Spinal cord (tissue), 10 donors: Measurements from ENCODE around the gene OR10A6. TPM values are rescaled to one million over a fixed set of nuclear protein-coding genes. Genes with fewer than 3 reads are reported as not detected.

Experiments used
- DNase-seq, 6 donors: peaks; one replicate each; pipeline versions ENCODE4 v3.0.0 to v3.0.0-alpha.2; 2013 to 2015; ENCODE audit warnings: low spot score in 6 of 6, low read depth in 4 of 6
- H3K27ac ChIP-seq: one replicate; pipeline ENCODE4 v1.5.1; 2013; ENCODE audit warnings: low read depth, low read length, control low read depth
- H3K27me3 ChIP-seq: one replicate; pipeline ENCODE4 v1.6.1; 2013; ENCODE audit warnings: low read length; ENCODE audit not compliant: control insufficient read depth, insufficient read depth
- H3K36me3 ChIP-seq: one replicate; pipeline ENCODE4 v1.6.1; 2013; ENCODE audit warnings: low read length; ENCODE audit not compliant: control insufficient read depth, insufficient read depth
- H3K4me1 ChIP-seq: one replicate; pipeline ENCODE4 v1.6.1; 2013; ENCODE audit warnings: low read length; ENCODE audit not compliant: control insufficient read depth, insufficient read depth
- H3K4me3 ChIP-seq: one replicate; pipeline ENCODE4 v1.5.1; 2013; ENCODE audit warnings: low read depth, low read length, control low read depth
- H3K9me3 ChIP-seq: one replicate; pipeline ENCODE4 v1.6.1; 2013; ENCODE audit warnings: low read length; ENCODE audit not compliant: control insufficient read depth, insufficient read depth
- WGBS: methylation state at CpG from one replicate; pipeline ENCODE4 v1.1.5; 2013; ENCODE audit warnings: missing lambda C conversion rate; ENCODE audit not compliant: insufficient coverage; 5-methylcytosine and 5-hydroxymethylcytosine counted together
- polyA plus RNA-seq, 2 donors: library from polyadenylated mRNA; unstranded; fragments of 120-200 nt; gene quantifications; one replicate each; pipeline ENCODE4 v1.2.1, GENCODE V29; 2013; ENCODE audit not compliant: insufficient read length in 2 of 2
- total RNA-seq, 2 donors: library from RNA; depleted of rRNA in 1 of 2; stranded (reverse); fragments of 120-200 nt in 1 of 2; fragments of >200 nt in 1 of 2; gene quantifications; one replicate each; pipeline versions ENCODE4 v1.2.3 to v1.2.4, GENCODE V29; 2013 to 2014
- donor health status: healthy.

Gene OR10A6
- total and polyA plus RNA-seq, 4 donors, result not detected

DNA sequence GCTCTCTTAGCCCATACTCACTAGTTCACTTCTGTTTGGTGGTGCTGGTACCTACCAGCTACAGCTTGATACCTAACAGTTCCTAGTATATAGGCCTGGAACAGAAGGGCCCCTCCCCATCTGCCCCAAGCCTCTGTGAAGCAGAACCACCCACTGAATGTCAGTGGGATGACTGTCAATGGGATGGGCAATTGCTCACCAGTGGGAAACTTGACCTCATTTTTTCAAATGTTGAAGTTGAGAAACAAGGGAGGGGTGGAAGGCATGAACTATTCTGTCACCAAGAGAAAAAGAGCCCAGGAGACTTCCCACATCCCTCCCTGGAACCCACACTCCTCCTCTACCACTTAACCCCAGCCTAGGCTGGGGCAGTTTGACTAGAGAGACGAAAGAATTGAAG lies 34.3 kb upstream of the OR10A6 start, which contains the start of gene NLRP10:
Gene NLRP10 (minus strand): TSS at position 62 of the 400 bp plus-strand sequence. CDS start 1,952 bp downstream, outside the sequence.
- H3K4me3 ChIP-seq, result no peak within 1 kb of the TSS
- H3K9me3 ChIP-seq, result no peaks in the 10 kb centered on the region
- H3K27me3 ChIP-seq, result peaks cover 2% of the 10 kb centered on the region
- H3K36me3 ChIP-seq, result no peaks in the 10 kb centered on the region
- no peak for DNase-seq
- no peak within 1 kb of the TSS for H3K27ac ChIP-seq
- WGBS, result no CpG with 5 or more reads among the region's 1 CpG
- no peaks in the 10 kb centered on the region for H3K4me1 ChIP-seq

DNA sequence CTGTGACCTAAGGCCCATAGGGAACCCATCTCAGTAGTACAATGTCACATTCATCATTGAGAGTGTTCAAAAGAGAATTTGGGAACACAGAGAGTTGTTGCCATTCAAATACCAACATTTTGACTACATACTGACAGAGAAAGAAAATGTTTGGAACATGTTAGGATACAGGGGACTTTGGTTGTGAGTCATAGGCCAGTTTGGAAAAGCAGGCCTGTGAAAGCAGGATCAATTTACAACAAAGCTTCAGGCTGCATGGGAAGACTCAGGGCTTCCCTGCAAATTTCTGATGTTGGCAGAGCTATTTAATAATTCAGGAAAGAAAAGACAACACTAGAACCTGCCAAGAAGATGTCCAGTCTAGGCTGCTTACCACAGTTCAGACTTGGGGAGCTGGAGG lies 33.8 kb upstream of the OR10A6 start:
- Histone ChIP-seq H3K36me3 (no peaks in the 10 kb centered on the region), H3K9me3 (no peaks in the 10 kb centered on the region), H3K4me3 (no peak overlapping the region), H3K27ac (no peak overlapping the region), H3K4me1 (no peaks in the 10 kb centered on the region), H3K27me3 (peaks cover 2% of the 10 kb centered on the region)
- no peak for DNase-seq

DNA sequence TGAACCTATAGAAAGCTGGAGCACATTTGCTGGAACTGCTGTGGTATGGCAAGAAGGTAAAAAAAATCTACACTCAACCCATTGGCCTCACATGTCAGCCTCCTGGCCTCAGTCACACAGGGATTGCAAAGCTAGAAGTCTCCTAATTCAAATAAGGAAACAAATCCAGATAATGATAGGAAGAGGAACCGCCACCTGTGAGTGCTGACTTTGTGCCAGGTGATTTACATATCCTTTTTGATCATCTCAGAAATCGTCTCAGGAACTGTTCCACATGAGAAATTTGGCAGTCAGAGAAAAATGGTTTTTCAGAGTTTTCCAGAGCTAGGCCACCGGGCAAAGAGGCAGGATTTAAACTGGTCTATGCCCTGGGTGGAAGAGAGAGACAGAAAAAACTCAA lies 33.2 kb upstream of the OR10A6 start:
- Histone ChIP-seq H3K4me3 (no peak overlapping the region), H3K9me3 (no peaks in the 10 kb centered on the region), H3K4me1 (no peaks in the 10 kb centered on the region), H3K27ac (no peak overlapping the region), H3K36me3 (no peaks in the 10 kb centered on the region), H3K27me3 (peaks cover 2% of the 10 kb centered on the region)
- peak in 1 of 6 donors; percentile 44 for DNase-seq
- 66% methylated on average over 3 of the region's 3 CpGs for WGBS

DNA sequence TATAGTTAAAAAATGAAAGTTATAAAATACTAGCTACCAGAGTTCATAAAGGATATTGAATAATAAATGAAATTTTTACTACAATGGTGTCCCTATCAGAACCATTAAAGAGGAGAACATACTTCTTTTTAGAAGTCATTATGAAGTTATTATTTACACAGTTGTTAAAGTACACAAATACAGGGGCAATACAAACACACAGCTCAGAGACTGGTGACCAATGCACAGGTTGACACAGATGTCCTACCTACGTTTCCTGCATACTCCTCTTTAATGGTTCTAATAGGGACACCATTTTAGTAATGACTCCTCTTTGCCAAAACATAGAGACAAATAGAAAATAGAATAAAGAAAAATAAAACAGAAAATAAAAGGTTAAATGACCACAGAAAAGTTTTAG lies 24.1 kb upstream of the OR10A6 start:
- no peak for DNase-seq
- H3K27me3 ChIP-seq, result no peaks in the 10 kb centered on the region
- H3K27ac ChIP-seq, result no peak overlapping the region
- no peaks in the 10 kb centered on the region for H3K36me3 ChIP-seq
- H3K4me3 ChIP-seq, result no peak overlapping the region
- no peaks in the 10 kb centered on the region for H3K9me3 ChIP-seq
- no CpG with 5 or more reads among the region's 1 CpG for WGBS
- no peaks in the 10 kb centered on the region for H3K4me1 ChIP-seq

DNA sequence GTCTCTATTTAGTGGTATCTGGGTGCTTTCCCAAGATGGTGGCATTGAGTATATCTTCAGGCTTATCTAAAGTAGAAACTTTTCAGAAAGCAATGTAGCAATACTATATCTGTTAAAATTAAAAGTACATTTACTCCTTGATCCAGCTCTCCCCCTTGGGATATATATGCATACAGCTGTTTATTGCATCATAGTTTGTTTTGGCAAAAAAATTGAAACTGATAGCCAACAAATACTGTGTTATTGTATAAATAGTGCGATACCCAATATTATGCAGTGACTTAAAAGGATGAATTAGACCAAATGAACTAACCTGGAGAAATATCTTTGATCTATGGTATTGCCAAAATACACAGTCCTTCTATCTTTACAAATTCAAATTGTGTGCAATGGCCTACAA lies 18.9 kb upstream of the OR10A6 start:
- no peak for DNase-seq
- Histone ChIP-seq H3K4me1 (no peaks in the 10 kb centered on the region), H3K36me3 (no peaks in the 10 kb centered on the region), H3K9me3 (no peaks in the 10 kb centered on the region), H3K27me3 (no peaks in the 10 kb centered on the region), H3K27ac (no peak overlapping the region), H3K4me3 (no peak overlapping the region)
- no CpG with 5 or more reads among the region's 1 CpG for WGBS

DNA sequence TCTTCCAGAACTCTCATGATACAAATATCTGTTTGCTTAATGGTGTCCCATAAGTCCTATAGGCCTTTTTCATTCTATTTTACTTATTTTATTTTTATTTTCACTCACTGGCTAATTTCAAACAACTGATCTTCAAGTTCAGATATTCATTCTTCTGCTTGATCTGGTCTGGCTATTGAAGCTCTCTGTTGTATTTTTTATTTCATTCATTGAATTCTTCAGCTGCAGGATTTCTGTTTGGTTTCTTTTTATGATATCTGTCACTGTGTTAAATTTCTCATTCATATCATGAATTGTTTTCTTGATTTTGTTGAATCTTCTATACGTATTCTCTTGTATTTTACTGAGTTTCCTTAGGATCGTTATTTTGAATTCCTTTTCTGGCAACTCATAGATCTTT lies 13.1 kb upstream of the OR10A6 start:
- no CpG with 5 or more reads among the region's 2 CpGs for WGBS
- no peaks in the 10 kb centered on the region for H3K4me1 ChIP-seq
- no peak overlapping the region for H3K27ac ChIP-seq
- no peaks in the 10 kb centered on the region for H3K27me3 ChIP-seq
- no peak overlapping the region for H3K4me3 ChIP-seq
- no peaks in the 10 kb centered on the region for H3K9me3 ChIP-seq
- DNase-seq, result no peak
- H3K36me3 ChIP-seq, result no peaks in the 10 kb centered on the region

DNA sequence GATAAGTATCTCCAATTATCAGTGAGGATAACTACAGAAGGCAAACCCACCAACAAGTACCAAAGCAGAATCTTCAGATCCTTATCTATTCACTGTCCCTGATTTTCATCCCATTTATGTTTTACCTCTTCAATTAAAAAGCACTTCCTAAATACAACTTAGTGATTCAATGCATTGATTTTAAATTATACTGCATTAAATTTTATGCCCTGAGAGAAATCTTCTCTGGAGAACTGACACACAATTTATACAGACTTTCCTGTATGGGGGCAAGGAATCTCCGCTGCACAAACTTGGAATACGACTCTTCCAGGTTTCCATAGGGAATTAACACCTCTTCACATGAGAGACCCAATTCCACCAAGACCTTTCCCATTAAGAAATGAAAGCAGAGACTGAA lies 10.5 kb upstream of the OR10A6 start, which contains the start of gene OR10A3:
Gene OR10A3 (minus strand): TSS at position 101 of the 400 bp plus-strand sequence. CDS start 2,188 bp downstream, outside the sequence.
- Histone ChIP-seq H3K36me3 (no peaks in the 10 kb centered on the region), H3K27ac (no peak within 1 kb of the TSS), H3K4me3 (no peak within 1 kb of the TSS), H3K27me3 (no peaks in the 10 kb centered on the region), H3K4me1 (no peaks in the 10 kb centered on the region), H3K9me3 (no peaks in the 10 kb centered on the region)
- DNase-seq, result no peak
- no CpG with 5 or more reads among the region's 2 CpGs for WGBS

DNA sequence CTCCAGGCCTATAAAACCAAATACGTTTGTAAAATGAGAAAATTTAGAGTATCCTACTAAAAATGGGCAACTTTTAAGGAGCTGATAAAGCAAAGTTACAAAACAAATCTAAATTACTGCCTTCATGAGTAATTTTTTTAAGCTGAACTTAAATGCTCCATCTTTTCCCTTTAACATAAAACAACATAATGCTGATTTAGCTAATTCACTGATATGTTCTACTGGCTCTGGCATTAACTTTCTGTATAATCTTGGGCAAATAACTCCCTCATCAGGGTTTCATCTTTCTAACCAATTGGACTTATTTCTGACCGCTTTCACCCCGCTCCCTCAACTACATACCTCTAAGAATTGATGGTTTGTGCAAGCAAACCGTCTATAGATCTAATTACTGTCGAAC lies 10.1 kb upstream of the OR10A6 start:
- H3K4me1 ChIP-seq, result no peaks in the 10 kb centered on the region
- no peak overlapping the region for H3K27ac ChIP-seq
- H3K4me3 ChIP-seq, result no peak overlapping the region
- WGBS, result no CpG with 5 or more reads among the region's 5 CpGs
- H3K27me3 ChIP-seq, result no peaks in the 10 kb centered on the region
- DNase-seq, result no peak
- no peaks in the 10 kb centered on the region for H3K9me3 ChIP-seq
- H3K36me3 ChIP-seq, result no peaks in the 10 kb centered on the region

DNA sequence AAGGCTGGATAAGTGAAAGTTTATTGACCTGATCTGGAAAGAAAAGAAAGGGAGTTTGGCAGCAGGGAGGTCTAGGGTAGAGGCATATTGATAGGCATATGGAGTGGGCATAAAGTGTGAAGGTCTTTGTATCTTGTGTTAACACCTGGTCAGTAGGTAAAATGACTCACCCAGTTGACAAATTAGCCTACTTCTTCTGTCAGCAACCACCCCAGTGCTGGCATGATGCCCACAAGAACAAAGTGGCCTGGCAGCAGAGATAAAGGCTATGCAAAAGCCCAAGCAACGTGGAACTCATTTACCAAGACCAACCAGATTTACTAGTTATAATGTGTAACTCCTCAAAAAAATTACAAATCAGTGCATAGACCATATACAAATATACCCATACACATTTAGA lies 5.5 kb upstream of the OR10A6 start:
- no peaks in the 10 kb centered on the region for H3K9me3 ChIP-seq
- no peaks in the 10 kb centered on the region for H3K36me3 ChIP-seq
- H3K27me3 ChIP-seq, result no peaks in the 10 kb centered on the region
- no peak overlapping the region for H3K27ac ChIP-seq
- no peak overlapping the region for H3K4me3 ChIP-seq
- H3K4me1 ChIP-seq, result no peaks in the 10 kb centered on the region
- no peak for DNase-seq
- no CpG with 5 or more reads among the region's 1 CpG for WGBS

DNA sequence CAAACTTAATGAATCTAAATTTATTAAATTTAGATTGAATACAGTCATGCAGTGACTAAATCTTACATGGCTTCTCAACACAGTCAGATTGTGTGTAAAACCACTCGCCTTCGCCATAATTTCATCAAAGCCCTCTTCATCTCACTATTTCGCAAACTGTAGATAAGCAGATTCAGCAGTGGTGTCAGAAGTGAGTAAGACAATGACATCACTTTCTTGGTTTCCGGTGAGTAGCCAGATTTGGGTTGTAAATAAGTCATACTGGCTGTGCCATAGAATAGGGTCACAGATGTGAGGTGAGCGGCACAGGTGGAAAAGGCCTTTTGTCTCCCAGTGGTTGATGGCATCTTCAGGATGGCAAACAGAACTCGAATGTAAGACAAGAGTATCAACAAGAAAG lies 3.4 kb downstream of the OR10A6 start:
- Histone ChIP-seq H3K27me3 (no peaks in the 10 kb centered on the region), H3K27ac (no peak overlapping the region), H3K4me3 (no peak overlapping the region), H3K4me1 (no peaks in the 10 kb centered on the region), H3K9me3 (no peaks in the 10 kb centered on the region), H3K36me3 (no peaks in the 10 kb centered on the region)
- no peak for DNase-seq
- 100% methylated on average over 2 of the region's 6 CpGs for WGBS
